PC-9 (cell line): ENCODE results near the gene HTRA3. TPM values are rescaled to one million over a fixed set of nuclear protein-coding genes. Genes with fewer than 3 reads are reported as not detected.

ENCODE experiments used
- BruUV-seq: library from RNA; stranded (reverse); fragments of 400-500 nt; replicated peaks from 2 replicates; lab custom pipeline; 2021; lab: Mats Ljungman, UMichigan
- CTCF ChIA-PET: fragments of 300-600 bp; sonication (Branson Sonifier 250); formaldehyde crosslinking; loops from one replicate; lab custom pipeline; 2022; ENCODE audit warnings: antibody characterized with exemption; lab: Charles Lee
- POLR2A ChIA-PET: fragments of 300-600 bp; sonication (Branson Sonifier 250); formaldehyde crosslinking; loops from one replicate; lab custom pipeline; 2022; ENCODE audit warnings: antibody characterized with exemption; ENCODE audit not compliant: unreplicated experiment; lab: Charles Lee
- DNase-seq, 2 experiments: peaks; one replicate each; pipeline versions ENCODE4 v3.0.0 to v3.0.0-alpha.2; 2015 to 2022; ENCODE audit warnings: mixed read lengths in 1 of 2
- H2AFZ ChIP-seq: fragments of 200-600 bp; sonication (generic); 2 replicates; pipeline ENCODE4 v1.8.1; 2017; ENCODE audit warnings: antibody characterized with exemption
- H3F3A ChIP-seq: fragments of 200-600 bp; sonication (generic); 2 replicates; pipeline ENCODE4 v1.8.1; 2017; ENCODE audit warnings: antibody characterized with exemption, mild to moderate bottlenecking, low read depth; ENCODE audit not compliant: insufficient read depth
- H3K27ac ChIP-seq: fragments of 200-600 bp; sonication (generic); 2 replicates; pipeline ENCODE4 v1.6.1; 2016; ENCODE audit warnings: mixed run types
- H3K27me3 ChIP-seq: fragments of 200-600 bp; sonication (generic); 2 replicates; pipeline ENCODE4 v1.6.1; 2016; ENCODE audit warnings: low read depth, mixed run types; ENCODE audit not compliant: insufficient read depth
- H3K36me3 ChIP-seq: fragments of 200-600 bp; sonication (generic); 2 replicates; pipeline ENCODE4 v1.6.1; 2016; ENCODE audit warnings: low read depth, mixed run types
- H3K4me1 ChIP-seq: fragments of 200-600 bp; sonication (generic); replicated peaks from 2 replicates; pipeline ENCODE4 v1.6.1; 2016; ENCODE audit warnings: mixed run types; ENCODE audit not compliant: insufficient read depth
- H3K4me2 ChIP-seq: fragments of 200-600 bp; sonication (generic); 2 replicates; pipeline ENCODE4 v1.6.1; 2017; ENCODE audit warnings: mixed run types
- H3K4me3 ChIP-seq: fragments of 200-600 bp; sonication (generic); 2 replicates; pipeline ENCODE4 v1.6.1; 2016; ENCODE audit warnings: mixed run types
- H3K79me2 ChIP-seq: fragments of 200-600 bp; sonication (generic); 2 replicates; pipeline ENCODE4 v1.6.1; 2017; ENCODE audit warnings: low read depth, mixed run types
- H3K9me2 ChIP-seq: fragments of 200-600 bp; sonication (generic); 2 replicates; pipeline ENCODE4 v1.8.1; 2017; ENCODE audit warnings: mild to moderate bottlenecking; ENCODE audit not compliant: insufficient read depth
- H3K9me3 ChIP-seq: fragments of 200-600 bp; sonication (generic); 2 replicates; pipeline ENCODE4 v1.8.1; 2016; ENCODE audit warnings: low read depth; ENCODE audit not compliant: insufficient read depth
- H4K20me1 ChIP-seq: fragments of 200-600 bp; sonication (generic); 2 replicates; pipeline ENCODE4 v1.8.1; 2017; ENCODE audit not compliant: insufficient read depth
- EZH2 ChIP-seq: fragments of 200-600 bp; sonication (generic); IDR thresholded peaks from 2 replicates; pipeline ENCODE4 v1.8.0; 2017; ENCODE audit warnings: antibody characterized with exemption, low read depth
- intact Hi-C: fragments of 100-400 bp; cut with micrococcal nuclease; formaldehyde crosslinking; loops from one replicate; pipeline ENCODE4 v1.10.0; 2022; ENCODE audit not compliant: unreplicated experiment
- total RNA-seq: library from RNA; stranded (reverse); gene quantifications from 2 replicates; pipeline ENCODE4 v1.2.3, GENCODE V29; 2021
- TF ChIP-seq, protein P1 (sequence below): fragments of 200-600 bp; sonication (generic); conservative IDR thresholded peaks from 2 replicates; pipeline ENCODE4 v1.6.1; 2017; ENCODE audit warnings: mixed run types, antibody characterized with exemption, mild to moderate bottlenecking, moderate library complexity

The HTRA3 gene
- total RNA-seq, 1 experiment from 2014 or later, result 14.1 TPM

DNA sequence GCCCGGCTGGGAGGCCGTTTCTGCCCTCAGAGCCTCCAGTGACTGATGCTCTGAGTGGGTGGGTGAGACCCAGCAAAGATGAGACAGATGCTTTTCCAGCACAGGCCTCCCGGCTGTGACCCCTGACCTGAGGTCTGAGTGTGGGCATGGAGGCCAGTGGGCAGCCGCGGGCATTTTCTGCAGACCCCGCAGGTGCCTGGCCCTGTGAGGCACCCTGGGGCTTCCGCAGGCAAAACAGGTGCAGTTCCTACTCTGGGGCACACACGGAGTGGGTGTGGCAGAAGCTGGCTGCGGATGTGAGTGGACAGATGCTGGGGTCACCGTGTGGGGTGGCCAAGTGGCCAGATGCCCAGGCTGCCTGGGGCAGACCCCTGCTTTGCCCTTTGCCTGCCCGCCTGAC, 14.8 kb downstream of the HTRA3 start:
- no peaks in the 10 kb centered on the region for H3F3A ChIP-seq
- H3K27me3 ChIP-seq, result no peaks in the 10 kb centered on the region
- H2AFZ ChIP-seq, result no peak overlapping the region
- BruUV-seq, result no TSS peak
- H3K9me3 ChIP-seq, result no peaks in the 10 kb centered on the region
- CTCF ChIA-PET, result no interaction called here
- H4K20me1 ChIP-seq, result no peaks in the 10 kb centered on the region
- no peaks in the 10 kb centered on the region for H3K4me1 ChIP-seq
- H3K27ac ChIP-seq, result no peak overlapping the region
- no peak for DNase-seq
- H3K9me2 ChIP-seq, result no peaks in the 10 kb centered on the region
- intact Hi-C loops, result no loop called here
- no peak overlapping the region for H3K4me2 ChIP-seq
- H3K79me2 ChIP-seq, result no peaks in the 10 kb centered on the region
- no peaks in the 10 kb centered on the region for H3K36me3 ChIP-seq
- H3K4me3 ChIP-seq, result no peak overlapping the region
- TF ChIP-seq EZH2, result no peak
- TF ChIP-seq, protein P1, sequence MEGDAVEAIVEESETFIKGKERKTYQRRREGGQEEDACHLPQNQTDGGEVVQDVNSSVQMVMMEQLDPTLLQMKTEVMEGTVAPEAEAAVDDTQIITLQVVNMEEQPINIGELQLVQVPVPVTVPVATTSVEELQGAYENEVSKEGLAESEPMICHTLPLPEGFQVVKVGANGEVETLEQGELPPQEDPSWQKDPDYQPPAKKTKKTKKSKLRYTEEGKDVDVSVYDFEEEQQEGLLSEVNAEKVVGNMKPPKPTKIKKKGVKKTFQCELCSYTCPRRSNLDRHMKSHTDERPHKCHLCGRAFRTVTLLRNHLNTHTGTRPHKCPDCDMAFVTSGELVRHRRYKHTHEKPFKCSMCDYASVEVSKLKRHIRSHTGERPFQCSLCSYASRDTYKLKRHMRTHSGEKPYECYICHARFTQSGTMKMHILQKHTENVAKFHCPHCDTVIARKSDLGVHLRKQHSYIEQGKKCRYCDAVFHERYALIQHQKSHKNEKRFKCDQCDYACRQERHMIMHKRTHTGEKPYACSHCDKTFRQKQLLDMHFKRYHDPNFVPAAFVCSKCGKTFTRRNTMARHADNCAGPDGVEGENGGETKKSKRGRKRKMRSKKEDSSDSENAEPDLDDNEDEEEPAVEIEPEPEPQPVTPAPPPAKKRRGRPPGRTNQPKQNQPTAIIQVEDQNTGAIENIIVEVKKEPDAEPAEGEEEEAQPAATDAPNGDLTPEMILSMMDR, result no peak
- POLR2A ChIA-PET, result no interaction called here

DNA sequence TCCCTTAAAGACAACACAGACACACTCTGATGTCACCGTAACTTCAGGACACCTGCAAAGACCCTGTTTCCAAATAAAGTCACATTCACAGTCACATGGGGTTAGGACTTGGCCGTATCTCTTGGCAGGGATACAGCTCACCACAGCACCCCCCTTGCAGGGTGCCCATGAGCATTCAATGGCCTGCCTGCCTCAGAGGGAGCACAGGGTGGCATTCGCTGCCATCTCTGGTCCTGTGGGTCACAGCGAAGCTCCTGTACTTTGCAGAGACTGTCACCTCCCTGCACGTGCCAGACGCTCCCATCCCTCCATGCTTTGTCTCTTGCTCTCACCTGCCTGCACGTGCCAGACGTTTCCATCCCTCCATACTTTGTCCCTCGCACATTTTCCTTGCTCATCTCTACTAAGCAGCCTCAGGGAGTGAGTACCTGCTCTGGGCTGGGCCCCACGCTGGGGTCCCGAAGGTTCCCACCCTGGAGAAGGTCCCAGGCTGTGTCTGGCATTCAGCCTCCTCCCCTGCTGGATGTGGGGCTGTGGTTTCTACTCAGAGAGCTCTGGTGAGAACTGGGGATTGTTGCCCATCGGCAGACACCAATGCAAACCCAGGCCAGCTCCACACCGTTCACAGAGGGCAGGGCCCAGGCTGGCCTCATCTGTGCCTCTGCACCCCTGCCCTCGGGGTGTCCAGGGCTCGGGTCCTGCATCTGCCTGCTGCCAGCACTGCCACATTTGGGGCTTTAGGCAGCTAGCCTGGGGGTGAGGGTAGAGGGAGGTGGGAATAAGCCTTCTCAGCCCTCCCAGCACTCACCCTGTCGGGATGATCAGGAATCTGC, 15.8 kb downstream of the HTRA3 start:
- DNase-seq, result no peak
- Histone ChIP-seq H3K4me2 (no peak overlapping the region), H3K4me1 (no peaks in the 10 kb centered on the region), H3K79me2 (no peaks in the 10 kb centered on the region), H3F3A (no peaks in the 10 kb centered on the region), H3K27ac (no peak overlapping the region), H3K27me3 (no peaks in the 10 kb centered on the region), H3K9me3 (no peaks in the 10 kb centered on the region), H2AFZ (no peak overlapping the region), H3K9me2 (no peaks in the 10 kb centered on the region), H4K20me1 (no peaks in the 10 kb centered on the region), H3K36me3 (no peaks in the 10 kb centered on the region), H3K4me3 (no peak overlapping the region)
- ChIA-PET POLR2A (no interaction called here), CTCF (no interaction called here)
- TF ChIP-seq, protein P1, result no peak
- TF ChIP-seq EZH2, result no peak
- BruUV-seq, result no TSS peak
- intact Hi-C loops, result no loop called here

DNA sequence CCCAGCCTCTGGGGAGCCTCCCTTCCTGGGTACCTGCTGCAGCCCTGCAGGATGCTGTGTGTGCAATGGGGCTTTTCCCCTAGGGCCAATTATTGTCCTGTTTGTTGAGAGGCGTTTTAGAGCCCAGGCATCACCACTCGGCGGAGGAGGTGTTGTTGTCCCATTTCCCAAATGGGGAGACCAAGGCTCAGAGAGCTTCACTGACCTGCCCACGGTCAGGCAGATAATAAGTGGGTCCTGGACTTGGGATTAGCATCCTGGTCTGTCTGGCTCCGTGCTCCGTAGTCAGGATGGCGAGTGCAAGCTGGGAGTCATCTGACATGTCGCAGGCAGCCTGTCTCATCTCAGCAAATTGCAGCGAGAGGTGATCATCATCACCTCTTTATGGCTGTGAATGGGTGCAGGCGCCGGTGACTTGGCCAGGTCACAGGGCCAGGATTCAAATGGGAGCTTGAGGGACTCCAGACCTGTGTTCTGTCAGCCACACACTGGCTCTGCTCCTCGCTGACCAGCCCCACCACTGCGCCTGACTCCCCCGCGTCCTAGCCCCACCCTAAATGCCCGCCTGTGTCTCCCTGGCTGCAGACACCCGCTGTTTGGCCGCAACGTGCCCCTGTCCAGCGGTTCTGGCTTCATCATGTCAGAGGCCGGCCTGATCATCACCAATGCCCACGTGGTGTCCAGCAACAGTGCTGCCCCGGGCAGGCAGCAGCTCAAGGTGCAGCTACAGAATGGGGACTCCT, 16.6 kb downstream of the HTRA3 start:
- Histone ChIP-seq H3K36me3 (no peaks in the 10 kb centered on the region), H3K4me1 (no peaks in the 10 kb centered on the region), H3F3A (no peaks in the 10 kb centered on the region), H4K20me1 (no peaks in the 10 kb centered on the region), H3K9me2 (no peaks in the 10 kb centered on the region), H3K27ac (no peak overlapping the region), H2AFZ (no peak overlapping the region), H3K79me2 (no peaks in the 10 kb centered on the region), H3K27me3 (no peaks in the 10 kb centered on the region), H3K4me3 (no peak overlapping the region), H3K9me3 (no peaks in the 10 kb centered on the region), H3K4me2 (no peak overlapping the region)
- ChIA-PET POLR2A (no interaction called here), CTCF (no interaction called here)
- no TSS peak for BruUV-seq
- intact Hi-C loops, result no loop called here
- no peak for TF ChIP-seq EZH2
- TF ChIP-seq, protein P1, result no peak
- no peak for DNase-seq
